HG02885 (cell line): Measurements from ENCODE around the gene ZSWIM5.
"Not testable (repeated sequence)": the region's sequence is repeated elsewhere in the genome, so short reads cannot be mapped to it uniquely, and the experiment has no call there.

Experiments
- ATAC-seq: cut with Tn5 transposase; IDR thresholded peaks from one replicate; pipeline ENCODE4 v1.9.1; 2021; ENCODE audit warnings: mild to moderate bottlenecking; ENCODE audit not compliant: unreplicated experiment, poor library complexity

Gene ZSWIM5

DNA sequence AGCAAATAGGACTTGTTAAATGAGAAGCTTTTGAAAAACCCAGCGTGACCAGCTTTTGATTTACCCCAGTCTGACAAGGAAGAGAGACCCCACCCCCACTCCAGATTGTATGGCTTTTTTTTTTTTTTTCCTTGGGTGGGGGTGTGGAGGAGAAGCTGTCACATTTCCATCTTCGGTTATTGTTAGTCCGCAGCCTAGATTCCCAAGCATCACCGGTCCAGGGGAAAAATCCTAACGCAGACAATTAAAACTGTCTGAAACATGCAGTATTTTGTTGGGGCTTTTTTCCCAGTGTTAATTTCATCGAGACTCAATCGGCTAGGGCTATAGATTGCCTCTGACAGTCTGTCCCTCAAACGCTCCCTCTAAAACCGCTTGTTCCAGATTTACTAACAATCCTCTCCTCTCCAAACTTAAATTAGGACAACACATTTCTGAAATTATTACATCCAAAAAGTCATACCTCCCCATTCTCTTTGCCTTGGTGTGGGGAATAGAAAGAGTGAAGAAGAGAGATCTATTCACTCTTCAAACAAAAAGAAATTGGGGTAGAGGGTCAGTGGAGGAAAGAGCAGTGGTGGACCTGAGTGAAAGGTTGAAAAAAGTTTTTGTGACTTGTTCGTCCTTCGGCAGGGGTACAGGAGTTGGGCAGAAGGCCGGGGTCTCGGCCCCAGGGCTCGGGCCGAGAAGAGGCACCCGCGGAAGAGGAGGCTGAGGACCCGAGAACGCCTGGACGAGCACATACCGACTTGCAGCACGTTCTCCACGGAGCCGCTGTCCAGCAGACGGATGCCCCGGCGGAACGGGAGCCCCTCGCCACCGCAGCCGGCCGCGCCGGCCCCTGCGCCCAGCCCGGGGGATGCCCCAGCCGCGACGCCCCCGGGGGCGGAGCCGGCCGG is 1.1 kb downstream of the ZSWIM5 start:
- ATAC-seq = peak; percentile 26

DNA sequence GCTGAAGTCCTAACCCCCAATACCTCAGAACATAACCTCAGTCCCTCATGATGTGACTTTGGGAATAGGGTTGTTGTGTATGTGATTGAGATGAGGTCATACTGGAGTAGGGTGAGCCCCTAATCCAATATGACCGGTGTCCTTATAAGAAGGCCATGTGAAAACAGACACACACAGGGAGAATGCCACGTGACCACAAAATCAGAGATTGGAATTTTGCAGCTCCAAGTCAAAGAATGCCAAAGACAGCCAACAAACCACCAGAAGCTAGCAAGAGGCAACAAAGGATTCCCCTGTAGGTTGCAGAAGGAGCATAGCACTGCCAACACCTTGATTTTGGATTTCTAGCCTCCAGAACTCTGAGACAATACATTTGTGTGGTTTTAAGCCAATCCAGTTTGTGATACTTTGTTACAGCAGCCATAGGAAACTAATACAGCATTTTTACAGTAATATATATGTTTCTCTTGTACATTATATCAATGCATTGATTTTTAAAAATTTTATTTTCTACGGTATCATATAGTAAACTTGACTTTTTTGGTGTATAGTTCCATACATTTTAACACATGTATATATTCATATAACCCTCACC is 5.4 kb downstream of the ZSWIM5 start:
- ATAC-seq = no peak

DNA sequence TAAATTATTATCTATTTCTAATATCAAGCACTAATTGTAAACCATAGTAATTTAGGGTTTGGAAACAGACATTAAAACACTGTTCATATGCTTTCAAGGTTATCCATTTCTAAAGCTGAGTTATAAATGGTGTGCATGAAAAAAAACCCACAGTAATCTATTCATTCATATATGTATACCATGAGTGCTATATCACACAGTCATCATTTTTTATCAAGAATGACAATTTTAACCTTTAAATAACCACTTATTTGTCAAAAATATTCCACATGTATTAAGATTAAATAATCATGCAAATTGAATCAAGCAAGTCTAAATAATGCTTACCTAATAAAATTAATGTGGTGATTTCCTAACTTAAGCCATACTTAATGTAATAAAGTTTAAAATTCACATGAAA is 6.0 kb downstream of the ZSWIM5 start:
- ATAC-seq = no peak

DNA sequence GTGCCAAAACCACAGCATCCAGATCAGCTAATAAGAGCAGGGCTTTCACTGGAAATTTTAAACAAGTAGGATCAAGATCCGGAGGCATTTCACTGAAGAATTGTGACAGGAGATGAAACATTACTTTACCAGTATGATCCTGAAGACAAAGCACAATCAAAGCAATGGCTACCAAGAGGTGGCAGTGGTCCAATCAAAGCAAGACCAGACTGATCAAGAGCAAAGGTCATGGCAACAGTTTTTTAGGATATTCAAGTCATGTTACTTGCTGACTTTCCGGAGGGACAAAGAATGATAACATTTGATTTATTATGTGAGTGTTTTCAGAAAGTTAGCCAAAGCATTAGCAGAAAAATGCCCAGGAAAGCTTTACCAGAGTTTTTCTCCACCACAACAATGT is 8.2 kb downstream of the ZSWIM5 start:
- no peak for ATAC-seq

DNA sequence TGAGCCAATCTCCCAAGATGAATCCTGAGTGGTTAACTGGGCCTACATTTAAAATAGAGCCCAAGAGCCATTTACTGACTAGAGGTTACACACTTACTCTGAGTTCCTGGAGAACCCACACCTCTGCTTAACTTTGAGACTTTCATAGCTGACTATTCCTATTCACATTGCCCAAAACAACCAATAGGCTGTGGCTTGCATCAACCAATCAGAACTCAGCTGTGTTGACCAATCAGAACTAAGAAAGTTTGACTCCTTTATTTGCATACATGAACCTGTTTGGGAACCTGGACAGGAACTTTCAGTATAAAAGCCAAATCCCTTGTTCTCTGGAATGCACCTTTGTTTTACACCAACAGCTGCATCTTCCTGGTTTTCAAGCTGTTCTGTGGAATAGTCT is 9.5 kb downstream of the ZSWIM5 start:
- ATAC-seq = no peak

DNA sequence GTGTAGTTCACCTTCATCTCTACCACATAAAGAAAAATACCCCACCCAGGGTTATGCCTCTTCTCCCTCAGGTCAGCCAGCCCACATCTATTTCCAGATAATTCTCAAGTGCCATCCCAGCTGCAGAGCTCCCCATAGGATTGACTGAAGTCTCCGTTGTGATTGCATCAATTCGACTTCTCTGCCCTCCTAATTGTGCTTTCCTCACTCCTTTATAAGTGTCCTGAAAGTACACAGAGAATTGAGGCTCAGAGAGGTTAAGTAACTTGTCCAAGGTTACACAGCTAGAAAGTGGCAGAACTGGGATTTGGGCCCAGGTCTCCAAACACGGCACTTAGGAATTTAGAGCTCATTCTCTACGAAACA is 15.0 kb downstream of the ZSWIM5 start:
- no peak for ATAC-seq

DNA sequence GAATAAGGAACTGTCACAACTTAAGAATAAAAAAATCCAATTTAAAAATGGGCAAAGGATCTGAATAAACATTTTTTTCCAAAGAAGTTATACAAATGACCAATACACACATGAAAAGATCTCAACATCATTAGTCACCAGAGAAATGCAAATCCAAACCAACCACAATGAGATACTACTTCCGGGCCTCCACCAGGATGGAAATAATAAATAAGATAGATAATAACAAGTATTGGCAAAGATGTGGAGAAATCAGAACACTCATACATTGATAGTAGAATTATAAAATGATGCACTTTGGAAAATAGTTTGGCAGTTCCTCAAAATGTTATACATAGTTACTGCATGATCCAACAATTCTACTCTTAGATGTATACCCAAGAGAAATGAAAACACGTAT is 18.7 kb downstream of the ZSWIM5 start:
- ATAC-seq = no peak

DNA sequence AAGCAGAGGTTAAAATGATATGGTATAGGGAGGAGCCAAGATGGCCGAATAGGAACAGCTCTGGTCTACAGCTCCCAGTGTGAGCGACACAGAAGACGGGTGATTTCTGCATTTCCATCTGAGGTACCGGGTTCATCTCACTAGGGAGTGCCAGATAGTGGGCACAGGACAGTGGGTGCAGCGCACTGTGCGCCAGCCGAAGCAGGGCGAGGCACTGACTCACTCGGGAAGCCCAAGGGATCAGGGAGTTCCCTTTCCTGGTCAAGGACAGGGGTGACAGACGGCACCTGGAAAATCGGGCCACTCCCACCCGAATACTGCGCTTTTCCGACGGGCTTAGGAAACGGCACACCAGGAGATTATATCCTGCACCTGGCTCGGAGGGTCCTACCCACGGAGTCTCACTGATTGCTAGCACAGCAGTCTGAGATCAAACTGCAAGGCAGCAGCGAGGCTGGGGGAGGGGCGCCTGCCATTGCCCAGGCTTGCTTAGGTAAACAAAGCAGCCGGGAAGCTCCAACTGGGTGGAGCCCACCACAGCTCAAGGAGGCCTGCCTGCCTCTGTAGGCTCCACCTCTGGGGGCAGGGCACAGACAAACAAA is 26.4 kb downstream of the ZSWIM5 start:
- not testable (repeated sequence) for ATAC-seq

DNA sequence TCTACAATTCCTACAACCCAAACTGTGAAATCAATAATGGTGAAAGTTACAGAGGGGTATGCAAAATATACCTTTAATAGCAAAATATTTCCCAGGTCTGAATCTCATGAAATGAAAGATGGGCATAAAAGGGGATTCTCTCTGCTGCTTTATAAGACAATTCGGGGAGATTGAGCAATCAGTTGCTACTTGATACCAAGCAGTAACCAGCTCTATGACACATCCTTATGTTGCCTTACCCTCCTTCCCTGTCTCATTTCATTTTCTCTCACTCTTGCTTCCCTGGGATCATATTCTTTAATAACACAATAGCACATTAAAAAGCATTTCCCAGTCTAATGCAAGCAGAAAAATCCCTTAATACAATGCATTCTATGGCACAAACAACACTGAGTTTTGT is 29.0 kb downstream of the ZSWIM5 start:
- ATAC-seq = no peak

DNA sequence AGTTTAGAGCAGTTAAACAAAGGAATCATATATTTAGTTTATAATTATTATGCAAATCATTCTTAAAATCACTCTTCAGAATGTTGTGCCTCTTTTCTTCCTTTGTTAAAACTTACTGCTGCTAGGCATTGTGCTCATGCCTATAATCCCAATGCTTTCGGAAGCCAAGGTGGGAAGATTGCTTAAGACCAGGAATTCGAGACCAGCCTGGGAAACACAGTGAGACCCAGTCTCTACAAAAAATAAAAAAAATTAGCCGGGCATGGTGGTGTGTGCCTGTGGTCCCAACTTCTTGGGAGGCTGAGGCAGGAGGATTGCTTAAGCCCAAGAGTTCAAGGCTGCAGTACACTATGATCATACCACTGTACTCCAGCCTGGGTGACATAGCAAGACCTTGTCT is 33.6 kb downstream of the ZSWIM5 start:
- no peak for ATAC-seq

DNA sequence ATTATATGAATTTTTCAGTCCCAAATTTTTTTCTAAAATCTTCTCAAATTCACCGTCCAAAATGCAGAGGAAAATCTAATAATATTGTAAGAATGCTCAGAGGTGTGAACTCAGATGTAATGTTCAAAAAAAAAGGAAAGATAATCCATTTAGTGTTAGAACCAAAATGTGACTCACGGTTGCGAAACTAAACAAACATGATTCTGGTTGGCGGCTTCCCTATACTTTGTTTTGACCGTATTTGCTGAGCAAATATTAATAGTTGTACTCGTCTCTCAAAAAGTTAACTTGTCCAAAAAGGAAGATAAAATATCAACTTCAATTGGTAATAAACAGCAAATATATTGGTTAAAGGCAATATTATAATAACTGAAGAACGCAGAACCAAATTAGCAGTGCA is 34.4 kb downstream of the ZSWIM5 start:
- ATAC-seq = no peak

DNA sequence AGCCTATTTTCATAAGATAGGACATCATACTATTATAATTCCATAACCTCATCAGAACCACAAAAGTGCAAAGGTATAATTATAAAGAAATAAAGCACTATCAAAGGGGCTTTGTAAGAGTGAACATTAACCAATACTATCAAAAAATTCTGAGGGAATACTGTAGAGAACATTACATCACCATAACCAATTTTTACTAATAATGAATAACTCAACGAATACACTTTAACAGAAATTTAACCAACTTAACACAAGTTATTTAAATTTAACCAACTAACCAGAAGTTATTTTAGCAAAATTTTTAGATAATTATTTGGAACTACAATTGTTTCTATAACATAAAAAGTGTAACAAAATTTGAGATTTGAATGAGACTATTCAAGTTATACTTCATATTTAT is 34.8 kb downstream of the ZSWIM5 start:
- no peak for ATAC-seq

DNA sequence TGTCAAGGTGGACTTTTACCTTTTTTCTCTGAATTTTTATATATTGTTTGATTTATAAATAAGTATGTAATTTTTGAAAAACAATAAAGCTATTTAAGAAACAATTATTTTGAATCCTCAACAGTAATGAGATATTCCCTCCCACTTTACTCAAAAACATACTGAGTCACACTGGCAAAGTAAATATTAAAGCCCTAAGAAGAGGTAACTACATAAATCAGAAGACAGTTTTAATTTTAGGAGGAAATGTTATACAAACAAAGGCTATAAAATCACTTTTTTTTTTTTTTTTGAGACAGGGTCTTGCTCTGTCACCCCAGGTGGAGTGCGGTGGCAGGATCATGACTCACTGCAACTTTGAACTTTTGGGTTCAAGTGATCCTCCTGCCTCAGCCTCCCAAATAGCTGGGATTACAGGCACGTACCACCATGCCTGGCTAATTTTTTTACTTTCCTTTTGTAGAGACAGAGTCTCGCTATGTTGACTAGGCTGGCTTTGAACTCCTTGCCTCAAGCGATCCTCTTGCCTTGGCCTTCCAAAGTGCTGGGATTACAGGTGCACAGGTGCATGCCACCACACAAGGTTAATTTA is 36.2 kb downstream of the ZSWIM5 start:
- no peak for ATAC-seq

DNA sequence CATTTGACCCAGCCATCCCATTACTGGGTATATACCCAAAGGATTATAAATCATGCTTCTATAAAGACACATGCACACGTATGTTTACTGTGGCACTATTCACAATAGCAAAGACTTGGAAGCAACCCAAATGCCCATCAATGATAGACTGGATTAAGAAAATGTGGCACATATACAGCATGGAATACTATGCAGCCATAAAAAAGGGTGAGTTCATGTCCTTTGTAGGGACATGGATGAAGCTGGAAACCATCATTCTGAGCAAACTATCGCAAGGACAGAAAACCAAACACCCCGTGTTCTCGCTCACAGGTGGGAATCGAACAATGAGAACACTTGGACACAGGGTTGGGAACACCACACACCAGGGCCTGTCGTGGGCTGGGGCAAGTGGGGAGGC is 38.5 kb downstream of the ZSWIM5 start:
- ATAC-seq = not testable (repeated sequence)

DNA sequence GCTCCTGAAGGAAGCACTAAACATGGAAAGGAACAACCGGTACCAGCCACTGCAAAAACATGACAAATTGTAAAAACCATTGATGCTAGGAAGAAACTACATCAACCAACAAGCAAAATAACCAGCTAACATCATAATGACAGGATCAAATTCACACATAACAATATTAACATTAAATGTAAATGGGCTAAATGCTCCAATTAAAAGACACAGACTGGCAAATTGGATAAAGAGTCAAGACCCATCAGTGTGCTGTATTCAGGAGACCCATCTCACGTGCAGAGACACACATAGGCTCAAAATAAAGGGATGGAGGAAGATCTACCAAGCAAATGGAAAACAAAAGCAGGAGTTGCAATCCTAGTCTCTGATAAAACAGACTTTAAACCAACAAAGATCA is 42.1 kb downstream of the ZSWIM5 start:
- not testable (repeated sequence) for ATAC-seq

DNA sequence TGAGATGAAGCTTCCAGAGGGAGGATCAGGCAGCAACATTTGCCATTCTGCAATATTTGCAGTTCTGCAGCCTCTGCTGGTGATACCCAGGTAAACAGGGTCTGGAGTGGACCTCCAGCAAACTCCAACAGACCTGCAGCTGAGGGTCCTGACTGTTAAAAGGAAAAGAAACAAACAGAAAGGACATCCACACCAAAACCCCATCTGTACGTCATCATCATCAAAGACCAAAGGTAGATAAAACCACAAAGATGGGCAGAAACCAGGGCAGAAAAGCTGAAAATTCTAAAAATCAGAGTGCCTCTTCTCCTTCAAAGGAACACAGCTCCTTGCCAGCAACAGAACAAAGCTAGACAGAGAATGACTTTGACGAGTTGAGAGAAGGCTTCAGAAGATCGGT is 43.3 kb downstream of the ZSWIM5 start:
- ATAC-seq = not testable (repeated sequence)

DNA sequence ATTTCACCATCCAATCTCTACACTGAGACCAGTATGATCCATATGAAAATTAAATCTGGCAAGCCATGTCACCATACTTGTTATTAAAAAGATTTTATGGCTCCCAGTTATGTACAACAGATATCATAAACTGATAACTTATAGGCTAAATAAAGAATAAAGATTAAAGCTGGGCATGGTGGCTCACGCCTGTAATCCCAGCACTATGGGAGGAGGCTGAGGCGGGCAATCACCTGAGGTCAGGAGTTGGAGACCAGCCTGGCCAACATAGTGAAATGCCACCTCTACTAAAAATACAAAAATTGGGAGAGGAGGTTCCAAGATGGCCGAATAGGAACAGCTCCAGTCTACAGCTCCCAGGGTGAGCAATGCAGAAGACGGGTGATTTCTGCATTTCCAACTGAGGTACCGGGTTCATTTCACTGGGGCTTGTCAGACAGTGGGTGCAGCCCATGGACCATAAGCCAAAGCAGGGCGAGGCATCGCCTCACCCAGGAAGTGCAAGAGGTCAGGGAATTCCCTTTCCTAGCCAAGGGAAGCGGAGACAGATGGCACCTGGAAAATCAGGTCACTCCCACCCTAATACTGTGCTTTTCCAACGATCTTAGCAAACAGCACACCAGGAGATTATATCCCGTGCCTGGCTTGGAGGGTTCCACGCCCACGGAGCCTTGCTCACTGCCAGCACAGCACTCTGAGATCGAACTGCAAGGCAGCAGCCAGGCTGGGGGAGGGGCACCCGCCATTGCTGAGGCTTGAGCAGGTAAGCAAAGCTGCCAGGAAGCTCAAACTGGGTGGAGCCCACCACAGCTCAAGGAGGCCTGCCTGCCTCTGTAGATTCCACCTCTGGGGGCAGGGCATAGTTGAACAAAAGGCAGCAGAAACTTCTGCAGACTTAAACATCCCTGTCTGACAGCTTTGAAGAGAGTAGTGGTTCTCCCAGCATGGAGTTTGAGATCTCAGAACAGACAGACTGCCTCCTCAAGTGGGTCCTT is 44.1 kb downstream of the ZSWIM5 start:
- ATAC-seq = not testable (repeated sequence)

DNA sequence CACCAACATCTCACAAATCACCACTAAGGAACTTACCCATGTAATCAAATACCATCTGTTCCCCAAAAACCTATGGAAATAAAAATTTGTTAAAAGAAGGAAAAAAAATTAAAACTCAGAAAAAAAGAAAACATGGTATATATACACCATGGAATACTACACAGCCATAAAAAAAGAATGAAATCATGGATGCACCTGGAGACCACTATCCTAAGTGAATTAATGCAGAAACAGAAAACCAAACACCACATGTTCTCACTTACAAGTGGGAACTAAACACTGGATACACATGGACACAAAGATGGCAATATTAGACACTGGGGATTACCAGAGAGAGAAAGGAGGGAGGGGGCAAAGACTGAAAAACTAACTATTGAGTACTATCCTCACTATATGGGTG is 50.4 kb downstream of the ZSWIM5 start:
- ATAC-seq = no peak

DNA sequence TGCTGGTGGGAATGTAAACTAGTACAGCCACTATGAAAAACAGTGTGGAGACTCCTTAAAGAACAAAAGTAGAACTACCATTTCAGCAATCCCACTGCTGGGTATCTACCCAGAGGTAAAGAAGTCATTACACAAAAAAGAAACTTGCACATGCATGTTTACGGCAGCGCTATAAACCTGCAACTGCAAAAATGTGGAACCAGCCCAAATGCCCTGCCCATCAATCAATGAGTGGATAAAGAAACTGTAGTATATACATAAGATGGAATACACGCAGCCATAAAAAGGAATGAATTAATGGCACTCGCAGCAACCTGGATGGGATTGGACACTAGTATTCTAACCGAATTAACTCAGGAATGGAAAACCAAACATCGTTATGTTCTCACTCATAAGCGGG is 51.0 kb downstream of the ZSWIM5 start:
- no peak for ATAC-seq

DNA sequence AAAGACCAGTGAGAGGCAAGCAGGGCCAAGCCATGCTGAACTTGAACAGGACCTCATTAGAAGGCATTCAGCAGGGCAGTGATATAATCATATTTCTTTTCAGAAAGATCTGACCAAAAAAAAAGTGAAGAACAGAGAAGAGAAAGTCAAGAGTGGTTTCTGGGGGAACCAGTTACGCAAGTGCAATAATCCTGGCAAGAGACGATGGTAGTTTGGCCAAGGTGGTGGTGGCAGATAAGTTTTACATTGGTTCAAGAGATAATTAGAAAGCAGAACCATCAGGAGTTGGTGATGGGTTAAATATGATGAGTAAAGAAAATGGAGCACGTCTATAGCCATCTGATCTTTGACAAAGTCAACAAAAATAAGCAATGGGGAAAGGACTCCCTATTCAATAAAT is 54.3 kb downstream of the ZSWIM5 start:
- no peak for ATAC-seq
